NCI-H510A (cell line): ENCODE results near the gene UBR1.
A peak's percentile ranks its signal among the peaks of the same experiment; 100 is the strongest.
"Not testable (repeated sequence)": the region's sequence is repeated elsewhere in the genome, so short reads cannot be mapped to it uniquely, and the experiment has no call there.

Experiments
- DNase-seq: peaks from one replicate; lab custom pipeline; 2025; lab: John Stamatoyannopoulos, UW

Gene UBR1

GRCh38 chr15:42971830-42972229 lies 134.0 kb downstream of the UBR1 start:
- DNase-seq, result no peak

- no peak for DNase-seq
Observed at GRCh38 chr15:42964476-42964875, 141.4 kb downstream of the UBR1 start.

- no peak for DNase-seq
Observed at GRCh38 chr15:42955518-42955917, 150.3 kb downstream of the UBR1 start.

GRCh38 chr15:42954291-42954690 lies 151.5 kb downstream of the UBR1 start:
- no peak for DNase-seq

- not testable (repeated sequence) for DNase-seq
Observed at GRCh38 chr15:42948898-42949297, 156.9 kb downstream of the UBR1 start.

GRCh38 chr15:42940527-42940926 lies 165.3 kb downstream of the UBR1 start:
- no peak for DNase-seq

GRCh38 chr15:42939841-42940240 lies 166.0 kb downstream of the UBR1 start:
- no peak for DNase-seq

GRCh38 chr15:42937143-42937542 lies 168.7 kb downstream of the UBR1 start:
- DNase-seq, result no peak

- no peak for DNase-seq
Observed at GRCh38 chr15:42933886-42934667, 171.8 kb downstream of the UBR1 start.

GRCh38 chr15:42932833-42933515 lies 172.9 kb downstream of the UBR1 start:
- DNase-seq, result no peak

- no peak for DNase-seq
Observed at GRCh38 chr15:42931702-42932486, 173.9 kb downstream of the UBR1 start.

- no peak for DNase-seq
Observed at GRCh38 chr15:42929306-42929848, 176.5 kb downstream of the UBR1 start.

GRCh38 chr15:42921342-42921731 lies 184.5 kb downstream of the UBR1 start:
- DNase-seq, result no peak

- DNase-seq, result peak; percentile 90
Observed at GRCh38 chr15:42920519-42921341, 185.1 kb downstream of the UBR1 start, which contains the start of gene TTBK2. TTBK2 (minus strand) TSS chr15:42920778; CDS start chr15:42878617, 42,161 bp downstream.

- DNase-seq, result no peak
Observed at GRCh38 chr15:42919799-42920518, 185.9 kb downstream of the UBR1 start.

GRCh38 chr15:42919308-42919707 lies 186.5 kb downstream of the UBR1 start:
- no peak for DNase-seq

GRCh38 chr15:42918047-42918446 lies 187.8 kb downstream of the UBR1 start:
- DNase-seq, result no peak

GRCh38 chr15:42915654-42916315 lies 190.1 kb downstream of the UBR1 start:
- DNase-seq, result no peak

- no peak for DNase-seq
Observed at GRCh38 chr15:42914728-42915497, 190.9 kb downstream of the UBR1 start.
